GM12878 (cell line): ENCODE data around the gene ADAMTS2. TPM values are rescaled to one million over a fixed set of nuclear protein-coding genes. Genes with fewer than 3 reads are reported as not detected.

Experiments used
- ATAC-seq: fragments of 200-7000 bp; cut with Tn5 transposase; 3 replicates; pipeline ENCODE4 v1.9.1; 2020; ENCODE audit warnings: mild to moderate bottlenecking, moderate library complexity
- BruUV-seq: library from RNA; stranded (reverse); fragments of 400-500 nt; replicated peaks from 2 replicates; lab custom pipeline; 2021; lab: Mats Ljungman, UMichigan
- CTCF ChIA-PET: fragments of 300-600 bp; sonication (Branson Sonifier 250); formaldehyde crosslinking; extraction: SDS; loops from one replicate; lab custom pipeline; 2021; ENCODE audit warnings: inconsistent platforms; lab: Yijun Ruan, JAX
- POLR2A ChIA-PET: fragments of 350-600 bp; formaldehyde crosslinking; extraction: SDS; loops from one replicate; lab custom pipeline; 2021; ENCODE audit warnings: inconsistent platforms; lab: Charles Lee
- RAD21 ChIA-PET: fragments of 300-600 bp; sonication (Branson Sonifier 250); formaldehyde crosslinking; loops from one replicate; lab custom pipeline; 2023; ENCODE audit warnings: antibody characterized with exemption; ENCODE audit not compliant: unreplicated experiment; lab: Charles Lee
- SMC1A ChIA-PET: fragments of 300-600 bp; sonication (Branson Sonifier 250); formaldehyde crosslinking; loops from one replicate; lab custom pipeline; 2023; ENCODE audit not compliant: unreplicated experiment, uncharacterized antibody; lab: Charles Lee
- DNase-seq: peaks from one replicate; pipeline ENCODE4 v3.0.0-alpha.2; 2011; ENCODE audit warnings: low read depth, low spot score
- FAIRE-seq: peaks from 3 replicates; lab custom pipeline; 2011; peaks lifted over from hg19 to GRCh38; lab: Jason Lieb, UNC
- H2AFZ ChIP-seq: 2 replicates; pipeline ENCODE4 v1.6.0; 2011; ENCODE audit warnings: low read depth, low read length, control low read depth; ENCODE audit not compliant: control insufficient read depth
- H3K27ac ChIP-seq: 2 replicates; pipeline ENCODE4 v1.5.1; 2011; ENCODE audit warnings: control low read depth; ENCODE audit not compliant: control insufficient read depth, insufficient read depth
- H3K27me3 ChIP-seq, 2 experiments: replicated peaks in 1 of 2; 2 replicates each; pipeline versions ENCODE4 v1.6.0 to v1.6.1; 2011; ENCODE audit warnings: low read length in 1 of 2; ENCODE audit not compliant: control insufficient read depth in 2 of 2, insufficient read depth in 2 of 2
- H3K36me3 ChIP-seq, 2 experiments: 2 replicates each; pipeline ENCODE4 v1.5.1; 2011; ENCODE audit warnings: low read length in 1 of 2; ENCODE audit not compliant: control insufficient read depth in 2 of 2, insufficient read depth in 2 of 2
- H3K4me1 ChIP-seq: 2 replicates; pipeline ENCODE4 v1.6.1; 2011; ENCODE audit warnings: mild to moderate bottlenecking, low read length, moderate library complexity, mixed read lengths; ENCODE audit not compliant: control insufficient read depth, insufficient read depth
- H3K4me2 ChIP-seq: 2 replicates; pipeline ENCODE4 v1.6.0; 2011; ENCODE audit warnings: control low read depth; ENCODE audit not compliant: control insufficient read depth, insufficient read depth
- H3K4me3 ChIP-seq: fragments of 200-600 bp; sonication (generic); 2 replicates; pipeline ENCODE4 v1.5.1; 2016
- H3K79me2 ChIP-seq: 2 replicates; pipeline ENCODE4 v1.6.0; 2011; ENCODE audit warnings: low read length; ENCODE audit not compliant: control insufficient read depth, insufficient read depth
- H3K9ac ChIP-seq: 2 replicates; pipeline ENCODE4 v1.8.0; 2011; ENCODE audit warnings: low read length, control low read depth, mixed read lengths; ENCODE audit not compliant: control insufficient read depth, insufficient read depth
- H3K9me3 ChIP-seq: replicated peaks from 3 replicates; pipeline ENCODE4 v1.5.1; 2011; ENCODE audit warnings: mild to moderate bottlenecking, low read length; ENCODE audit not compliant: control insufficient read depth, insufficient read depth
- H4K20me1 ChIP-seq: 2 replicates; pipeline ENCODE4 v1.6.0; 2011; ENCODE audit not compliant: control insufficient read depth, insufficient read depth
- ASH2L ChIP-seq: fragments of 300-600, 200-600 bp; sonication (generic); IDR thresholded peaks from 2 replicates; pipeline ENCODE4 v1.6.1; 2017; ENCODE audit warnings: low read depth, mild to moderate bottlenecking, borderline replicate concordance
- EGR1 ChIP-seq, 2 experiments: IDR thresholded peaks; 1 replicate in 1 of 2; 2 replicates in 1 of 2; pipeline ENCODE4 v1.6.1; 2011 to 2012; ENCODE audit warnings: low read depth in 2 of 2, low read length in 2 of 2, borderline replicate concordance in 1 of 2, mild to moderate bottlenecking in 1 of 2, moderate library complexity in 1 of 2
- NFXL1 ChIP-seq: fragments of 450-650 bp; IDR thresholded peaks from 2 replicates; pipeline ENCODE4 v1.6.1; 2017; ENCODE audit warnings: antibody characterized with exemption, mild to moderate bottlenecking, borderline replicate concordance
- NR2C1 ChIP-seq: fragments of 450-650 bp; IDR thresholded peaks from 2 replicates; pipeline ENCODE4 v1.6.1; 2017; ENCODE audit warnings: antibody characterized with exemption, mild to moderate bottlenecking, moderate library complexity
- SUZ12 ChIP-seq: fragments of 200-600 bp; sonication (generic); IDR thresholded peaks from one replicate; pipeline ENCODE4 v1.6.1; 2018; ENCODE audit warnings: antibody characterized with exemption, mild to moderate bottlenecking; ENCODE audit not compliant: unreplicated experiment
- YBX1 ChIP-seq: fragments of 450-650 bp; IDR thresholded peaks from 2 replicates; pipeline ENCODE4 v1.6.1; 2016; ENCODE audit warnings: antibody characterized with exemption
- ZNF622 ChIP-seq: fragments of 450-650 bp; IDR thresholded peaks from 2 replicates; pipeline ENCODE4 v1.6.1; 2017; ENCODE audit warnings: mild to moderate bottlenecking, inconsistent platforms
- WGBS: methylation state at CpG from one replicate; pipeline ENCODE4 v1.1.6; 2016; ENCODE audit warnings: low lambda C conversion rate; ENCODE audit not compliant: insufficient replicate concordance, insufficient coverage; ENCODE audit errors: missing lambda C conversion rate; 5-methylcytosine and 5-hydroxymethylcytosine counted together
- in situ Hi-C: fragments of 300-500 bp; cut with MboI; formaldehyde crosslinking; loops from 9 replicates; pipeline ENCODE4 v1.14.3; 2018; ENCODE audit warnings: mixed read lengths
- intact Hi-C: fragments of 100-400 bp; cut with micrococcal nuclease; formaldehyde crosslinking; loops from one replicate; pipeline ENCODE4 v1.14.2; 2022; ENCODE audit not compliant: unreplicated experiment
- polyA plus RNA-seq, 11 experiments: library from polyadenylated mRNA; depleted of rRNA in 4 of 11; unstranded in 6 of 11; stranded (reverse) in 5 of 11; fragments of >200 nt; fragmentation: Nextera tagmentation in 4 of 11; fragmentation: Illumina TruSeq in 1 of 11; extraction: Ambion mirVana in 4 of 11; extraction: Trizol in 1 of 11; gene quantifications; 1 replicate in 1 of 11; 2 replicates in 10 of 11; pipeline versions ENCODE4 v1.2.1 to v1.2.3, GENCODE V29; 2011 to 2016; ENCODE audit warnings: inconsistent platforms in 2 of 11, missing spikeins in 2 of 11, low read depth in 1 of 11
- total RNA-seq, 4 experiments: library from RNA; depleted of rRNA in 3 of 4; stranded (reverse); fragments of >200 nt in 3 of 4; fragmentation: Illumina TruSeq in 1 of 4; extraction: Trizol in 1 of 4; gene quantifications; 2 replicates each; pipeline versions ENCODE4 v1.2.1 to v1.2.3, GENCODE V29; 2013 to 2021
- TF ChIP-seq, protein P1 (sequence below): fragments of 450-650 bp; IDR thresholded peaks from 2 replicates; pipeline ENCODE4 v1.6.1; 2018; ENCODE audit warnings: borderline replicate concordance, mild to moderate bottlenecking; ENCODE audit not compliant: partially characterized antibody
- TF ChIP-seq, protein P2 (sequence below): fragments of 450-650 bp; IDR thresholded peaks from 2 replicates; pipeline ENCODE4 v1.6.1; 2017; ENCODE audit warnings: low read depth, mild to moderate bottlenecking, moderate library complexity
- TF ChIP-seq, protein P3 (sequence below): IDR thresholded peaks from 2 replicates; pipeline ENCODE4 v1.6.1; 2011; ENCODE audit warnings: low read depth, mild to moderate bottlenecking, low read length, moderate library complexity, borderline replicate concordance; ENCODE audit errors: extremely low read depth

Gene ADAMTS2
- total and polyA plus RNA-seq, 10 of the 15 experiments (the other 5 are each of a cell fraction or from before 2014, with no cell fraction given) = 0.03 to 0.05 TPM; not detected in 8

DNA sequence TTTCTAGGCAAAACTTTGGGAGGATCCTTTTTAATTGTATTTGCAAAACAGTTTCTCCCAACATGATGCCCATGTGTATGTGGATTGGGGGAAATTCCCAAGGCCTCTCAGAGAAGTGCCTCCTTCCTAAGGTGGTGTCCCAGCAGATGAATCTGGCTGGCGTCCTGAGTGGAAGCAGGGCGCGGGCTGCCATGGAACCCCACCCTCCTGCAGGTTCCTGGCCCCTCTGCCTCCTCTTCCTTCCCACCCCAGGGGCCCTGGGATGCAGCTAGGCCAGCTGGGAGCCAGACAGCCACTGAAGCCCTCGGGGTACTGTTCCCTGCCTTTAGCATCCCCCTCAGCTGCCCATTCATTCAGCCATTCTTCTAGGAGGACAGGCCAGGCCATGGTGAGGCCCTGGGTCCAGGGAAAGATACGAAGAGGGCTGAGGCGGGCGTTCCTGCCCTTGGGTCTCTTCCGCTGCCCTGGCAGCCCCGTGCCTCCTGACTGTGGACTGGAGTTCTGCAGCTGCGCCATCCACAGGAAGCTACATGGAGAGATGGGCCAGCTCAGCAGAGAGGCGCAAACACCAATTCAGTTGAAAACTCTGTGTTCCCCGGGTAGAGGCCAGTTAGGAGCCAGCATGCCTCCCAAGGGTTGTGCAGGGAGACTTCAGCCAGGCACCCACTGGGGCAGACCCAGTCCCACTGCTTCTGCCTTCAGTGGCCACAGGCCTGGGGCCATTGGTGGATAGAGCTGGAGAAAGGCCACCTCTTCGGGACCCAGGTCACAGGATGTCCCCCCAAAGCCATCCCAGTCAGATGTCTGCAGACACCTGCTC lies 36.5 kb downstream of the ADAMTS2 start (continued):
- TF ChIP-seq, protein P1, sequence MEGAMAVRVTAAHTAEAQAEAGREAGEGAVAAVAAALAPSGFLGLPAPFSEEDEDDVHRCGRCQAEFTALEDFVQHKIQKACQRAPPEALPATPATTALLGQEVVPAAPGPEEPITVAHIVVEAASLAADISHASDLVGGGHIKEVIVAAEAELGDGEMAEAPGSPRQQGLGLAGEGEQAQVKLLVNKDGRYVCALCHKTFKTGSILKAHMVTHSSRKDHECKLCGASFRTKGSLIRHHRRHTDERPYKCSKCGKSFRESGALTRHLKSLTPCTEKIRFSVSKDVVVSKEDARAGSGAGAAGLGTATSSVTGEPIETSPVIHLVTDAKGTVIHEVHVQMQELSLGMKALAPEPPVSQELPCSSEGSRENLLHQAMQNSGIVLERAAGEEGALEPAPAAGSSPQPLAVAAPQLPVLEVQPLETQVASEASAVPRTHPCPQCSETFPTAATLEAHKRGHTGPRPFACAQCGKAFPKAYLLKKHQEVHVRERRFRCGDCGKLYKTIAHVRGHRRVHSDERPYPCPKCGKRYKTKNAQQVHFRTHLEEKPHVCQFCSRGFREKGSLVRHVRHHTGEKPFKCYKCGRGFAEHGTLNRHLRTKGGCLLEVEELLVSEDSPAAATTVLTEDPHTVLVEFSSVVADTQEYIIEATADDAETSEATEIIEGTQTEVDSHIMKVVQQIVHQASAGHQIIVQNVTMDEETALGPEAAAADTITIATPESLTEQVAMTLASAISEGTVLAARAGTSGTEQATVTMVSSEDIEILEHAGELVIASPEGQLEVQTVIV = no peak
- TF ChIP-seq, protein P2, sequence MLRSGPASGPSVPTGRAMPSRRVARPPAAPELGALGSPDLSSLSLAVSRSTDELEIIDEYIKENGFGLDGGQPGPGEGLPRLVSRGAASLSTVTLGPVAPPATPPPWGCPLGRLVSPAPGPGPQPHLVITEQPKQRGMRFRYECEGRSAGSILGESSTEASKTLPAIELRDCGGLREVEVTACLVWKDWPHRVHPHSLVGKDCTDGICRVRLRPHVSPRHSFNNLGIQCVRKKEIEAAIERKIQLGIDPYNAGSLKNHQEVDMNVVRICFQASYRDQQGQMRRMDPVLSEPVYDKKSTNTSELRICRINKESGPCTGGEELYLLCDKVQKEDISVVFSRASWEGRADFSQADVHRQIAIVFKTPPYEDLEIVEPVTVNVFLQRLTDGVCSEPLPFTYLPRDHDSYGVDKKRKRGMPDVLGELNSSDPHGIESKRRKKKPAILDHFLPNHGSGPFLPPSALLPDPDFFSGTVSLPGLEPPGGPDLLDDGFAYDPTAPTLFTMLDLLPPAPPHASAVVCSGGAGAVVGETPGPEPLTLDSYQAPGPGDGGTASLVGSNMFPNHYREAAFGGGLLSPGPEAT = no peak
- no peak for TF ChIP-seq YBX1

DNA sequence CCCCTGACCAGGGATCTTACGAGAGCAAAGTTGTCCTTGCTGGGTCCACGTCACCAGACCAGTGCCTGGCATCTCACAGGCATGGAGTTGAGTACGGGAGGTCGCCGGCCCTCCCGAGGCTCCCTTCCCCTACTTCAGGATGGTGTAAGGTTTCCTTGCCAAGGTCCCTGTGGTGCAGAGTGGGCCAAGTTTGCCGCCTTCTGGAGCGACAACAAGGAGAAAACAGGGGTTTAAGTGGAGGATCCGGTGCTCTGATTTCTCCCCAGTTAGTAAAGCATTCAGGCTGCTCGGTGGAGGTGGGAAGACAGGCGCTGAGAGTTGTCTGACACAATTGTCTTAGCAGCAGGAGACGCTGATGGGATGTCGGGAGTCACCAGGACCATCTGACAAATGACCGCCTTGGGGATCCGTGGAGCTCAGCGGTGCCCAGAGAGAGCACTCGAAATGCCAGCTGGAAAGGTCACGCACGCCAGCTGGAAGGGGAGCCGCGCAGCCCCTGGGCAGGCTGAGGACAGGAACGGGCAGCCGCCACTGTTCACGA lies 37.3 kb downstream of the ADAMTS2 start:
- POLR2A ChIA-PET = no interaction called here
- Histone ChIP-seq H3K9ac (no peak overlapping the region), H2AFZ (no peak overlapping the region), H3K36me3 (no peaks in the 10 kb centered on the region), H3K4me1 (no peaks in the 10 kb centered on the region), H3K4me2 (no peak overlapping the region), H3K9me3 (no peaks in the 10 kb centered on the region; the same call in 2 of the 3 replicates), H4K20me1 (no peaks in the 10 kb centered on the region), H3K27ac (no peak overlapping the region), H3K79me2 (no peaks in the 10 kb centered on the region), H3K4me3 (no peak overlapping the region), H3K27me3 (no peaks in the 10 kb centered on the region)
- WGBS = 48% methylated on average over 24 of the region's 24 CpGs
- TF ChIP-seq NFXL1 (no peak), NR2C1 (no peak), ZNF622 (no peak), YBX1 (no peak), SUZ12 (no peak), ASH2L (no peak), EGR1 (IDR thresholded peaks at IDR 0.05; ENCODE audit: borderline replicate concordance in 1 of 2, low read depth in 2 of 2, low read length in 2 of 2) (no peak)
- TF ChIP-seq, protein P3, sequence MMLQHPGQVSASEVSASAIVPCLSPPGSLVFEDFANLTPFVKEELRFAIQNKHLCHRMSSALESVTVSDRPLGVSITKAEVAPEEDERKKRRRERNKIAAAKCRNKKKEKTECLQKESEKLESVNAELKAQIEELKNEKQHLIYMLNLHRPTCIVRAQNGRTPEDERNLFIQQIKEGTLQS = no peak
- CTCF ChIA-PET = no interaction called here
- ATAC-seq = no peak
- RAD21 ChIA-PET = no interaction called here
- intact Hi-C loops = no loop called here
- no peak for FAIRE-seq
- SMC1A ChIA-PET = no interaction called here
- no TSS peak for BruUV-seq
- no peak for DNase-seq
- in situ Hi-C loops = no loop called here
